ENCODE data around the gene DGKH. TPM values are rescaled to one million over a fixed set of nuclear protein-coding genes. Genes with fewer than 3 reads are reported as not detected.

The DGKH gene
- total and polyA plus RNA-seq, 2 experiments from 2014 or later = 2.0 to 11.2 TPM

GRCh38 chr13:42146359-42146758, 97.9 kb downstream of the DGKH start:
- no peak for TF ChIP-seq CTCF (IDR thresholded peaks at IDR 0.05; ENCODE audit: low read depth, low read length)
- Histone ChIP-seq H3K4me1 (ENCODE audit: low read depth) (no peaks in the 10 kb centered on the region), H3K36me3 (no peaks in the 10 kb centered on the region), H3K27ac (no peak overlapping the region), H3K4me3 (no peak overlapping the region), H3K27me3 (no peaks in the 10 kb centered on the region), H3K9me3 (ENCODE audit: low read depth) (no peaks in the 10 kb centered on the region)
- DNase-seq (ENCODE audit: low read depth in 1 of 2, low spot score in 1 of 2) = no peak

GRCh38 chr13:42148538-42148937, 100.1 kb downstream of the DGKH start:
- H3K9me3 ChIP-seq (ENCODE audit: low read depth) = no peaks in the 10 kb centered on the region
- H3K27ac ChIP-seq = no peak overlapping the region
- no peaks in the 10 kb centered on the region for H3K36me3 ChIP-seq
- DNase-seq (ENCODE audit: low read depth in 1 of 2, low spot score in 1 of 2) = no peak
- H3K27me3 ChIP-seq = no peaks in the 10 kb centered on the region
- no peaks in the 10 kb centered on the region for H3K4me1 ChIP-seq (ENCODE audit: low read depth)
- TF ChIP-seq CTCF (IDR thresholded peaks at IDR 0.05; ENCODE audit: low read depth, low read length) = no peak
- no peak overlapping the region for H3K4me3 ChIP-seq

- Histone ChIP-seq H3K9me3 (ENCODE audit: low read depth) (no peaks in the 10 kb centered on the region), H3K27ac (no peak overlapping the region)
- no peak for TF ChIP-seq CTCF (IDR thresholded peaks at IDR 0.05; ENCODE audit: low read depth, low read length)
Observed at GRCh38 chr13:42149136-42149535, 100.7 kb downstream of the DGKH start.

GRCh38 chr13:42151781-42152180, 103.3 kb downstream of the DGKH start:
- no peak overlapping the region for H3K4me3 ChIP-seq
- H3K27me3 ChIP-seq = no peaks in the 10 kb centered on the region
- TF ChIP-seq CTCF (IDR thresholded peaks at IDR 0.05; ENCODE audit: low read depth, low read length) = no peak
- H3K4me1 ChIP-seq (ENCODE audit: low read depth) = no peaks in the 10 kb centered on the region
- H3K9me3 ChIP-seq (ENCODE audit: low read depth) = no peaks in the 10 kb centered on the region
- peaks cover 7% of the 10 kb centered on the region for H3K36me3 ChIP-seq
- H3K27ac ChIP-seq = no peak overlapping the region
- DNase-seq (ENCODE audit: low read depth in 1 of 2, low spot score in 1 of 2) = no peak

More at GRCh38 chr13:42149136-42149535, 100.7 kb downstream of the DGKH start:
- no peak overlapping the region for H3K4me3 ChIP-seq
- H3K4me1 ChIP-seq (ENCODE audit: low read depth) = no peaks in the 10 kb centered on the region
- DNase-seq (ENCODE audit: low read depth in 1 of 2, low spot score in 1 of 2) = no peak
- H3K36me3 ChIP-seq = no peaks in the 10 kb centered on the region
- H3K27me3 ChIP-seq = no peaks in the 10 kb centered on the region

- DNase-seq (ENCODE audit: low read depth in 1 of 2, low spot score in 1 of 2) = no peak
- Histone ChIP-seq H3K9me3 (ENCODE audit: low read depth) (no peaks in the 10 kb centered on the region), H3K27me3 (no peaks in the 10 kb centered on the region), H3K4me1 (ENCODE audit: low read depth) (no peaks in the 10 kb centered on the region), H3K27ac (no peak overlapping the region), H3K4me3 (no peak overlapping the region), H3K36me3 (peaks cover 7% of the 10 kb centered on the region)
- no peak for TF ChIP-seq CTCF (IDR thresholded peaks at IDR 0.05; ENCODE audit: low read depth, low read length)
Observed at GRCh38 chr13:42152495-42152894, 104.0 kb downstream of the DGKH start.
